CD1c-positive myeloid dendritic cell (primary cell): ENCODE data around the gene PRKAR1B.

Experiments used
- DNase-seq: peaks from one replicate; pipeline ENCODE4 v3.0.0-alpha.2; 2016; ENCODE audit errors: extremely low spot score

Gene PRKAR1B

GRCh38 chr7:541661-542060, 185.4 kb downstream of the PRKAR1B start:
- DNase-seq: no peak

DNA sequence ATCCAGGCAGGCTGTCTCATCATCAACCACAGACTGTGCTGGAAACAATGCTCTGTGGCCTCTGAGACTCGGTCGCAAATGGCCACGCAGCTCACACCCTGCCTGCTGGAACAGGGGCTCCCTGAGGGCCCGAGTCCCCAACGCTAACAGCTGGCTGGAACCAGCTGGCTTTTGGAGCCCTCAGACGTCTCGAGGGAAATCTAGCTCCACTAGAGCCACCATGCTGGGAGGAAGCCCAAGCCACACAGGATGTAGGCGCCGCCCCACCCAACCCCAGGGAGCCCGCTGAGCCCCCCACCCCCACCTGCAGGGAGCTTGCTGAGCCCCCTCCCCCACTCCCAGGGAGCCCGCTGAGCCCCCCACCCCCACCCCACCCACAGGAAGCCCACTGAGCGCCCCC, 186.1 kb downstream of the PRKAR1B start:
- no peak for DNase-seq

DNA sequence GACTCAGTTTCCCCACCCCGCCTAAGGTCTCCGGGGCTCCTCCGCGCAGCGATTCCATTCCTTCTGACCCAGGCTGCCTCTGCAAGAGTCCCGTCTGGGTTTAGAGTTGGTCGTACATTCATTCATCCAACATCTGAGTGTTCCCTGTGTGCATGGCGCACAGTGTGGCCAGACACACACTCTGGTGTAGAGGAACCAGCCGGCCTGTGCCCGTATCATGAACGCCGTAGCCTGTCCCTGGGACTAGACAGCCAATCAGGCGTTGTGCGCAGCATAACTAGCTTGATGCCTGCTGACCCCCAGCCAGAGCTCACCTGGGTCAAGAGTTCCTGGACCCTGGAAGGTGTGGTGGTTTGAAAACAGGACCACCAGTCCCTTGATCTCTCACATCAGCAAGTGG, 186.5 kb downstream of the PRKAR1B start:
- DNase-seq: no peak

- DNase-seq: no peak
Observed at GRCh38 chr7:539731-540411, 187.2 kb downstream of the PRKAR1B start.

DNA sequence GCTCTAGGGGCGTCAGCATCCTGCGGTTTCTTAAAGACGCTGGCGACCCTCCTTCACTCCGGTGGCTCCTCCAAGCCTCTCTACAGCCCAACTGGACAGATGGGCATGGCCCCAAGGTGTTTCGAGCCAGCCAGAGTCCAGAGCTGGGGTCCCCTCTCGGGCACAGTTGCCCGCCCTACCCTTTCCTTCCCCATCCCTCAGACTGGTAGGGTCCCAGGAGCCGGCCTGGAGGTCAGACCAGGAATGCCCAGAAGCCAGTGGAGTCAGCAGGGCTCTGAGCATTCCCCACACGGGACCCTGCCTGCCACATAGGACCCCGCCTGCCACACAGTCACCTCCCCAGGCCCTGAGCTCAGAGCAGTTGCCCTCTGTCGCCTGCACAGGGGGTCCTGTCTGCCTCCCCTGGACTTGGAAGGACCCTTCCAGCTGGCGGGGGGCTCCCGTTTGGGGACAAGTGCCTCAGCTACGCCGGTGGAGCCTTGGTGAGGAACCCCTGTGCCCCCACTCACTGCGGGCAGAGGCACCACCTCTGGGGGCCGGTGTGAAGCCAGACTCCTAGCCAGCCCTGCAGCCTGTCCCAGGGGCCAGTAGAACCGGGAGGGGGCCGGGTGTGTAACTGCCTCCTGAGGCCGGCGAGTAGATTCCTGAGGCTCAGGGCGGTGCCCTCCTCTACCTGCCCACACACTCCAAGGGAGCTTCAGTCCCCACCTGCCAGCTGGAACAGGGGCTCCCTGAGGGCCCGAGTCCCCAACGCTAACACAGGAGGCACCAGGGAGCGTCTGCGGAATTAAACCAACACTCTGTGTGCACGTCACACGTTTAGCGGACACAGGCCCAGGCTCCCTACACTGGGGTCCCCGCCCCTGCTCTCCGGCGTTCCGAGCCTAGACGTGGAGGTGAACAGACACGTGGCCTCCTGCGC, 188.1 kb downstream of the PRKAR1B start:
- no peak for DNase-seq

DNA sequence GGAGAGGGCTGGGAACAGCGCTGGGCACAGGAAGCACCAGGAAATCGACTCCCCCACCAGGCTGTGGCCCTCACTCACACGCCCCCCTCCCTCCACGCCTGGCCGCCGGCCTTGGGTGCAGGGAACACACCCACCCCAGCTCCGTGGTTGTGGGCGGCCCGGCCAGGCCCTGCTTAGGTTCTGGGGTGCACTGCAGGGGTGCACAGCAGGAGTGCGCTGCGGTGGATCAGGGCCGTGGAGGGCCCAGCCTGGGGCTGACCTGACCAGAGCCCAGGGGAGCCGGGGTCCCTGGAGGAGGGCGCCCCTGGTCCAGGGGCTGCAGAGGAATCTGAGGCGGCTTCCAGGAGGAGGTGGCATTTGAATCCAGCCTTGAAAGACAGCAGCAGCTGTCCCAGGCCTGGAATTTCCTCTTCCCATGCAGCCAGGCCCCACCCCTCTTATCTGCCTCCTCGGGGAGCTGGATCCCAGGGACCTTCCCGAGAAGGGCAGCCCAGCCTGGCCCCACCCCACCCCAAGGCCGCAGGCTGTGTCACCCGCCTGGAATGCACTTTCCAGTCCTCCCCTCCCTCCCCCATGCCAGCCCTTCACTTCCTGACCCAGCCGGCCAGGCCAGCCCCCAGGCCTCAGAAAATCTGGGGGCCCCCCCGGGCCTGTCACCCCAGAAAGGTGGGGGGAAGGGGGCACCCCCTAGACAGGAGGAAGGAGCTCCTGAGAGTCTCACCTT, 189.0 kb downstream of the PRKAR1B start:
- no peak for DNase-seq

GRCh38 chr7:536231-536630, 190.8 kb downstream of the PRKAR1B start:
- DNase-seq: no peak

DNA sequence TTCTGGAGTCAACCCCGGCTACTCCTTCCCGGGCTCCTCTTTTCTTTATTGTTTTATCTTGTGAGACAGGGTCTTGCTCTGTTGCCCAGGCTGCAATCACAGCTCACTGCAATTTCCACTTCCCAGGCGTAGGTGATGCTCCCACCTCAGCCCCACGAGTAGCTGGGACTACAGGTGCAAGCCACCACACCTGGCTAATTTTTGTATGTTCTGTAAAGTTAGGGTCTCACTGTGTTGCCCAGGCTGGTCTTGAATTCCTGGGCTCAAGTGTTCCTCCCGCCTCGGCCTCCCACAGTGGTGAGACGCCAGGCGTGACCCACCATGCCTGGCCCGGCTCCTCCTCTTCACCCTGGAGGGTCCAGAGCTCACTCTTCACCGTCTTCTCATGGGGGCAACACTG, 192.1 kb downstream of the PRKAR1B start:
- DNase-seq: no peak

- no peak for DNase-seq
Observed at GRCh38 chr7:534075-534474, 193.0 kb downstream of the PRKAR1B start.

GRCh38 chr7:533266-533665, 193.8 kb downstream of the PRKAR1B start:
- DNase-seq: no peak

GRCh38 chr7:532379-533143, 194.5 kb downstream of the PRKAR1B start:
- no peak for DNase-seq

DNA sequence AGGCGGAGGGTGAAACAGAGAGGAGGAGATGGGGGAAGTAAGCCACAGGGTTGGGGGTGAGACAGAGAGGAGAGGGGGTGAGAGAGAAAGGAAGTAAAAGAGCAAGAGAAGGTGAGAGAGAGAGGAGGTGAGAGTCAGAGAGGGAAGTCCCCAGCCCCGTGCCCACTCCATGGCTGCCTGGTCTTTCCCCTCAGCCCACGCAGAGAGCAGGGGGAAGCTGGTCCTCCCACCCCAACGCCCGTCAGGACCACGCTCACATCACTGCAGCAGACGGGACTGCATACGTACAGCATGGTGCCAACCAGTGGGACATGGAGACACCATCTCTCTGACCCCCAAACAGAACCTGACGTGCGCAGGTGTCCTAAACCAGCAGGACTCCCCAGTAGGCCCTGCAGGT, 195.3 kb downstream of the PRKAR1B start:
- DNase-seq: peak; percentile 13

DNA sequence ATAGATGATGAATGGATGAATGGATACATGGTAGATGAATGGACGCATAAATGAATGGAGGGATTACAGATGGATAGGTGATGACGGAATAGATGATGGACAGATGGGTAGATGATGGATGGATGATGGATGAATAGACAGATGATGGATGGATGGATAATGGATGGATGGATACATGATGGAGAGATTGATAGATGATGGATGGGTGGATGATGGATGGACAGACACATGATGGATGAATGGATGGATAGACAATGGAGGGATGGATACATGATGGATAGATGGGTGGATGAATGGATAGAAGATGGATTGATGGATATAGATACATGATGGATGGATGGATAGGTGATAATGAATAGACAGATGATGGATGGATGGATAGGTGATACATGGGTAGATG, 198.6 kb downstream of the PRKAR1B start:
- DNase-seq: no peak

DNA sequence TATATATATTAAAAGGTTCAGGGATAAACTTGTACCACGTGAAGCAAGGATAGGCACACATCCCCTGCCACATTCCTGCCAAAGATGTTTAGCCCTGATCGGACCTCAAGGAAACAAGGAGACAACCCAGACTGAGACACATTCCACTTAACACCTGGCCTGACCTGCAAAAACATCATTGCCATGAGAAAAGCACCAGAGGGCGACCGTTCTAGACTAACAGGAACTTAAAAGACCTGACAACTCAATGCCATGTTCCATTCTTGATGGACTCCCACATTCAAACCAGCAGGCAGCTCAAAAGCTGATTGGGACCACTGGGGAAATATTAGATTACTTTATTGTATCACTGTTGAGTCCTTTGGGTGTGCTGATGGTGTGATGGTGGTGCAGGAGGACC, 199.4 kb downstream of the PRKAR1B start:
- no peak for DNase-seq

GRCh38 chr7:526460-527034, 200.5 kb downstream of the PRKAR1B start:
- DNase-seq: no peak

DNA sequence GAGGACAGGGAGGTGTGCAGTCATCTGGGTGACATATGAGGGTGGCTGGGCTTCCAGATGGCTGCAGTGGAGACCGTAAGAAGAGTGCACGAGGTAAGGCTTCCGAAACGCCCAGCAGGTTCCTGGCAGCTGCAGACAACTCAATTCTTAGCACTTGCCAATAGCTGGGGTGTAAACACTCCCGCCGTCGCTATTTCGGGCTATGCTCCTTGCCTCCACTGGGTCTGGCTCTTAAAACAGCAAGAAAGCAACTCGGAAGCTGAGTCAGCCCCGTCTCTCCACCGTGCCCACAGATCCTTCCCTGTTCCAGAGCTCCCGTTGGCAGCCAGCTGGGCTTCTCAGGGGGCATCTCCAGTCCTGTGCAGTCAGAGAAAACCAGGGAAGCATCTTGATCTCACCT, 201.3 kb downstream of the PRKAR1B start:
- no peak for DNase-seq

- DNase-seq: no peak
Observed at GRCh38 chr7:524800-525199, 202.3 kb downstream of the PRKAR1B start.

- no peak for DNase-seq
Observed at GRCh38 chr7:523347-524336, 203.4 kb downstream of the PRKAR1B start.

DNA sequence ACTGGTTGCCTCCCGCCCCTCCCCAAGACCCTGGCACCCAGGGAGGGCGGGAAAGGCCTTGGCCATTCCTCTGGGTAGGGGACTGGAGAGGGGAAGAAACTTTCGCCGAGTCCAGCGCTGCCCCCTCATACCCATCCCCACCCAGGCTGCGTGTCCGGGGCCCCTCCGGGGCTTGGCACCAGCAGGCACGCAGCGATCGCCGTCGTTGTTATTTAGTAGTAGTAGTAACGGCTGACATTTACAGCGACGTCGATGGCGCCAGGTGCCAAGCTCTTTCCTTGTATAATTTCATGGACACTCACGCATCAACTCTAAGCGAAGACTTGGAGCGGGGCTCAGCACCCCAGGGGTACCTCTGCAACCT, 204.1 kb downstream of the PRKAR1B start:
- DNase-seq: no peak
